ENCODE data around the gene PLK3.

- TF ChIP-seq CTCF (IDR thresholded peaks at IDR 0.05) (no peak), POLR2A (IDR thresholded peaks at IDR 0.05) (no peak)
Observed at GRCh38 chr1:44822981-44823451, 22.8 kb downstream of the PLK3 start.
